Prostate gland (tissue), 2 donors: Measurements from ENCODE around the gene PROKR2. TPM values are rescaled to one million over a fixed set of nuclear protein-coding genes. Genes with fewer than 3 reads are reported as not detected.

Experiments used
- DNase-seq: peaks from one replicate; pipeline ENCODE4 v3.0.0-alpha.2; 2019; ENCODE audit warnings: low spot score
- H3K27ac ChIP-seq, 2 donors: fragments of 200-600 bp; sonication (generic); 2 replicates each; pipeline ENCODE4 v1.5.1; 2017 to 2019
- H3K27me3 ChIP-seq: fragments of 200-600 bp; sonication (generic); replicated peaks from 2 replicates; pipeline ENCODE4 v1.5.1; 2019; ENCODE audit not compliant: insufficient read depth
- H3K36me3 ChIP-seq, 2 donors: fragments of 200-600 bp; sonication (generic); 1 replicate in 1 of 2; 2 replicates in 1 of 2; pipeline versions ENCODE4 v1.5.1 to v1.8.1; 2017 to 2019
- H3K4me1 ChIP-seq: fragments of 200-600 bp; sonication (generic); replicated peaks from 2 replicates; pipeline ENCODE4 v1.5.1; 2019
- H3K4me3 ChIP-seq, 2 donors: fragments of 200-600 bp; sonication (generic); 2 replicates each; pipeline ENCODE4 v1.5.1; 2017 to 2019
- H3K9me3 ChIP-seq: fragments of 200-600 bp; sonication (generic); 2 replicates; pipeline ENCODE4 v1.5.1; 2017
- CTCF ChIP-seq, 4 experiments: fragments of 200-600 bp in 2 of 4; fragments of 450-650 bp in 2 of 4; sonication (generic) in 2 of 4; IDR thresholded peaks; 1 replicate in 3 of 4; 2 replicates in 1 of 4; pipeline ENCODE4 v1.5.1; 2016 to 2019; ENCODE audit warnings: antibody characterized with exemption in 4 of 4, mild to moderate bottlenecking in 2 of 4, moderate library complexity in 2 of 4
- POLR2A ChIP-seq: fragments of 450-650 bp; IDR thresholded peaks from one replicate; pipeline ENCODE4 v1.6.1; 2016; ENCODE audit warnings: antibody characterized with exemption, mild to moderate bottlenecking
- POLR2AphosphoS5 ChIP-seq: sonication (generic); formaldehyde crosslinking; IDR thresholded peaks from one replicate; pipeline ENCODE4 v1.6.1; 2017; ENCODE audit warnings: antibody characterized with exemption
- WGBS: methylation state at CpG from one replicate; pipeline ENCODE4 v1.1.5; 2018; 5-methylcytosine and 5-hydroxymethylcytosine counted together
- intact Hi-C: fragments of 100-400 bp; cut with DNase I; formaldehyde crosslinking; loops from one replicate; pipeline ENCODE4 v1.14.2; 2022
- total RNA-seq, 2 donors: library from RNA; depleted of rRNA; stranded (reverse); fragments of >200 nt; gene quantifications; one replicate each; pipeline ENCODE4 v1.1.0, GENCODE V29; 2016

The PROKR2 gene
- total RNA-seq, 2 donors from 2014 or later: not detected

- no peaks in the 10 kb centered on the region for H3K36me3 ChIP-seq
- no peak overlapping the region for H3K27ac ChIP-seq
- TF ChIP-seq POLR2A (no peak), CTCF (IDR thresholded peaks at IDR 0.05) (no peak), POLR2AphosphoS5 (no peak)
- WGBS: 95% methylated on average over 4 of the region's 4 CpGs
- intact Hi-C loops: no loop called here
- H3K9me3 ChIP-seq: no peaks in the 10 kb centered on the region
- H3K4me3 ChIP-seq: no peak overlapping the region
- H3K27me3 ChIP-seq: no peaks in the 10 kb centered on the region
- no peak for DNase-seq
- H3K4me1 ChIP-seq: no peaks in the 10 kb centered on the region
Observed at GRCh38 chr20:5349448-5349847, 32.7 kb upstream of the PROKR2 start.

GRCh38 chr20:5342021-5342420, 25.3 kb upstream of the PROKR2 start:
- Histone ChIP-seq H3K36me3 (no peaks in the 10 kb centered on the region), H3K9me3 (no peaks in the 10 kb centered on the region), H3K27ac (no peak overlapping the region), H3K4me1 (no peaks in the 10 kb centered on the region), H3K4me3 (no peak overlapping the region), H3K27me3 (no peaks in the 10 kb centered on the region)
- WGBS: 51% methylated on average over 4 of the region's 4 CpGs
- intact Hi-C loops: no loop called here
- DNase-seq: no peak
- TF ChIP-seq POLR2AphosphoS5 (no peak), POLR2A (no peak), CTCF (IDR thresholded peaks at IDR 0.05) (no peak)

DNA sequence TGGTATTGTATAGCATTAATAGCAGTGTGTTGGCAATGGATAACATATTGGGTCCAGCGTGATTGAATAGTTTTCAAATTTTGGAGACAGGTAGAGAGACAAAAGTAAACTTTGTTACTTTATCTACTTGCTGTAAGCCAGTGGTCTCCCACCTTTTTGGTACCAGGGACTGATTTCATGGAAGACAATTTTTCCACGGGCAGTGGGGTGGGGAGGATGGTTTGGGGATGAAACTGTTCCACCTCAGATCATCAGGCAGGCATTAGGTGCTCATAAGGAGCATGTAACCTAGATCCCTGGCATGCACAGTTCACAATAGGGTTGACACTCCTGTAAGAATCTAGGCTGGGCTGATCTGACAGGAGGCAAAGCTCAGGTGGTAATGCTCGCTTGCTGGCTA, 14.6 kb upstream of the PROKR2 start:
- Histone ChIP-seq H3K36me3 (no peaks in the 10 kb centered on the region), H3K27ac (no peak overlapping the region), H3K9me3 (no peaks in the 10 kb centered on the region), H3K4me3 (no peak overlapping the region), H3K27me3 (no peaks in the 10 kb centered on the region), H3K4me1 (no peaks in the 10 kb centered on the region)
- no peak for TF ChIP-seq CTCF (IDR thresholded peaks at IDR 0.05)
- no peak for TF ChIP-seq POLR2AphosphoS5
- TF ChIP-seq POLR2A: no peak
- intact Hi-C loops: no loop called here
- 92% methylated on average over 3 of the region's 3 CpGs for WGBS
- DNase-seq: no peak

DNA sequence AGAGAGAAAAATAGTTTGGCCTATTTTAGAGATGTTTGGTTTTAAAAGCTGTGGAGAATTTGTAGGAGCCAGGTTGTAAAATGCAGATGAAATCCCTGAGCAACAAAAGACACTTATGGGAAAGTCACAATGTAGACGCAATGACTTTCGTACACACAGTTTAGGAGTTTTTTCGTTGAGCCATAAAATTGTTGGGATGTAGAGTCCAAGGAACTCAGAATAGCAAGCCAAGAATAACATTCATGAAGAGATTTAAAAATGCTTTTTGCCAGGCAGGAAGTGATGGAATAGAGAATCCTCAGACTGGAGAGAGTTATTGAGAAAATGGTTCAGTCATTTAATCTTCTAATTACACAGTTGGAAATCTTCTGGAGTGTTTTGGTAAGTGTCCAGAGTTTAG, 11.5 kb upstream of the PROKR2 start:
- 18% methylated on average over 3 of the region's 3 CpGs for WGBS
- intact Hi-C loops: no loop called here
- Histone ChIP-seq H3K9me3 (no peaks in the 10 kb centered on the region), H3K27ac (no peak overlapping the region), H3K4me3 (no peak overlapping the region), H3K36me3 (no peaks in the 10 kb centered on the region), H3K4me1 (no peaks in the 10 kb centered on the region), H3K27me3 (no peaks in the 10 kb centered on the region)
- TF ChIP-seq POLR2AphosphoS5 (no peak), CTCF (IDR thresholded peaks at IDR 0.05) (no peak), POLR2A (no peak)
- DNase-seq: no peak

GRCh38 chr20:5327356-5327755, 10.6 kb upstream of the PROKR2 start:
- TF ChIP-seq CTCF (IDR thresholded peaks at IDR 0.05): no peak
- no peak for DNase-seq
- Histone ChIP-seq H3K4me1 (no peaks in the 10 kb centered on the region), H3K27ac (no peak overlapping the region), H3K27me3 (no peaks in the 10 kb centered on the region), H3K4me3 (no peak overlapping the region), H3K36me3 (no peaks in the 10 kb centered on the region), H3K9me3 (no peaks in the 10 kb centered on the region)
- WGBS: 43% methylated on average over 3 of the region's 3 CpGs
- intact Hi-C loops: no loop called here
